Keratinocyte (primary cell): ENCODE measurements around the gene S100B. TPM values are rescaled to one million over a fixed set of nuclear protein-coding genes. Genes with fewer than 3 reads are reported as not detected.

ENCODE experiments used
- DNase-seq: peaks from one replicate; pipeline ENCODE4 v3.0.0-alpha.2; 2011; ENCODE audit warnings: low read depth, missing footprints, low spot score
- FAIRE-seq: peaks from 2 replicates; lab custom pipeline; 2011; peaks lifted over from hg19 to GRCh38; lab: Jason Lieb, UNC
- H2AFZ ChIP-seq: 2 replicates; pipeline ENCODE4 v1.6.0; 2012; ENCODE audit warnings: low read length, control low read depth, inconsistent platforms; ENCODE audit not compliant: control insufficient read depth
- H3K27ac ChIP-seq: 2 replicates; pipeline ENCODE4 v1.5.1; 2011; ENCODE audit warnings: low read length; ENCODE audit not compliant: control insufficient read depth, insufficient read depth
- H3K27me3 ChIP-seq: 3 replicates; pipeline ENCODE4 v1.6.0; 2011; ENCODE audit warnings: low read length; ENCODE audit not compliant: control insufficient read depth, insufficient read depth; ENCODE audit errors: extremely low read depth
- H3K36me3 ChIP-seq, 2 experiments: 2 replicates in 1 of 2; 3 replicates in 1 of 2; pipeline ENCODE4 v1.5.1; 2011; ENCODE audit warnings: low read length in 2 of 2, mild to moderate bottlenecking in 1 of 2; ENCODE audit not compliant: control insufficient read depth in 2 of 2, insufficient read depth in 2 of 2; ENCODE audit errors: extremely low read depth in 1 of 2
- H3K4me1 ChIP-seq: 3 replicates; pipeline ENCODE4 v1.5.1; 2011; ENCODE audit warnings: low read length; ENCODE audit not compliant: control insufficient read depth, insufficient read depth; ENCODE audit errors: extremely low read depth
- H3K4me2 ChIP-seq: 3 replicates; pipeline ENCODE4 v1.6.0; 2011; ENCODE audit warnings: low read depth, low read length; ENCODE audit not compliant: control insufficient read depth, insufficient read depth; ENCODE audit errors: extremely low read depth
- H3K4me3 ChIP-seq, 3 experiments: fragments of 200-600 bp in 1 of 3; sonication (generic) in 1 of 3; 2 replicates in 2 of 3; 3 replicates in 1 of 3; pipeline ENCODE4 v1.5.1; 2011 to 2016; ENCODE audit warnings: low read length in 3 of 3, mild to moderate bottlenecking in 3 of 3, control low read depth in 2 of 3, inconsistent platforms in 1 of 3, low read depth in 1 of 3, mixed read lengths in 1 of 3, mixed run types in 1 of 3, moderate library complexity in 1 of 3; ENCODE audit not compliant: control insufficient read depth in 2 of 3, insufficient read depth in 2 of 3; ENCODE audit errors: extremely low read depth in 1 of 3
- H3K79me2 ChIP-seq: 2 replicates; pipeline ENCODE4 v1.6.0; 2012; ENCODE audit warnings: low read length; ENCODE audit not compliant: control insufficient read depth, insufficient read depth
- H3K9ac ChIP-seq: 3 replicates; pipeline ENCODE4 v1.6.0; 2011; ENCODE audit warnings: low read length; ENCODE audit not compliant: control insufficient read depth, insufficient read depth; ENCODE audit errors: extremely low read depth
- H3K9me1 ChIP-seq: 3 replicates; pipeline ENCODE4 v1.6.0; 2011; ENCODE audit warnings: low read length; ENCODE audit not compliant: control insufficient read depth, insufficient read depth; ENCODE audit errors: extremely low read depth
- H3K9me3 ChIP-seq: 2 replicates; pipeline ENCODE4 v1.5.1; 2012; ENCODE audit warnings: low read depth, low read length; ENCODE audit not compliant: control insufficient read depth
- H4K20me1 ChIP-seq: 3 replicates; pipeline ENCODE4 v1.6.0; 2011; ENCODE audit warnings: low read length; ENCODE audit not compliant: control insufficient read depth, insufficient read depth; ENCODE audit errors: extremely low read depth
- CTCF ChIP-seq, 3 experiments: IDR thresholded peaks in 1 of 3; conservative IDR thresholded peaks in 1 of 3; optimal IDR thresholded peaks in 1 of 3; 2 replicates in 2 of 3; 3 replicates in 1 of 3; pipeline versions ENCODE3 to v1.5.1; 2011; ENCODE audit warnings: low read length in 3 of 3, mild to moderate bottlenecking in 3 of 3, moderate library complexity in 2 of 3, control low read depth in 1 of 3, inconsistent platforms in 1 of 3; ENCODE audit not compliant: insufficient read depth in 2 of 3; ENCODE audit errors: extremely low read depth in 1 of 3
- EZH2 ChIP-seq: IDR thresholded peaks from one replicate; pipeline ENCODE4 v1.6.1; 2012; ENCODE audit warnings: inconsistent platforms, mild to moderate bottlenecking, low read length, moderate library complexity
- dilution Hi-C: fragments of 300-500 bp; cut with MboI; formaldehyde crosslinking; loops from one replicate; pipeline ENCODE4 v1.7.0; 2020; ENCODE audit warnings: low sequenced_read_pairs; ENCODE audit not compliant: extremely low pct_ligation_motif_present
- polyA plus RNA-seq, 5 experiments: library from polyadenylated mRNA; depleted of rRNA in 3 of 5; stranded (reverse) in 3 of 5; stranded (forward) in 1 of 5; unstranded in 1 of 5; fragments of >200 nt; gene quantifications; 1 replicate in 1 of 5; 2 replicates in 3 of 5; 3 replicates in 1 of 5; pipeline versions ENCODE4 v1.2.1 to v1.2.3, GENCODE V29; 2011 to 2012; ENCODE audit warnings: missing spikeins in 2 of 5, low read depth in 1 of 5, low replicate concordance in 1 of 5

The S100B gene
- polyA plus RNA-seq, 1 donor (not counting 4 experiments of a cell fraction or from before 2014, with no cell fraction given): not detected

GRCh38 chr21:46645840-46646239, 41.0 kb upstream of the S100B start:
- H3K4me3 ChIP-seq: no peak overlapping the region
- H3K27me3 ChIP-seq: no peaks in the 10 kb centered on the region
- no peak overlapping the region for H2AFZ ChIP-seq
- H3K36me3 ChIP-seq: peaks cover 45 to 49% of the 10 kb centered on the region in 2 experiments
- H3K79me2 ChIP-seq: peaks cover 31% of the 10 kb centered on the region
- no peak overlapping the region for H3K4me2 ChIP-seq
- no peak for DNase-seq
- H4K20me1 ChIP-seq: peaks cover 4% of the 10 kb centered on the region
- no peaks in the 10 kb centered on the region for H3K9me3 ChIP-seq
- H3K9ac ChIP-seq: no peak overlapping the region
- no peak for FAIRE-seq
- TF ChIP-seq CTCF (optimal IDR thresholded peaks at IDR 0.05 in 1 of 3, IDR thresholded peaks at IDR 0.05 in 1 of 3, conservative IDR thresholded peaks at IDR 0.05 in 1 of 3; ENCODE audit: extremely low read depth in 1 of 3, insufficient read depth in 2 of 3, low read length in 3 of 3) (no peak), EZH2 (no peak)
- H3K27ac ChIP-seq: no peak overlapping the region
- dilution Hi-C loops: no loop called here
- H3K9me1 ChIP-seq: peaks cover 2% of the 10 kb centered on the region
- peaks cover 6% of the 10 kb centered on the region for H3K4me1 ChIP-seq

- no peak overlapping the region for H2AFZ ChIP-seq
- no peak overlapping the region for H3K4me2 ChIP-seq
- no peak for TF ChIP-seq EZH2
- no peak for TF ChIP-seq CTCF (optimal IDR thresholded peaks at IDR 0.05 in 1 of 3, IDR thresholded peaks at IDR 0.05 in 1 of 3, conservative IDR thresholded peaks at IDR 0.05 in 1 of 3; ENCODE audit: extremely low read depth in 1 of 3, insufficient read depth in 2 of 3, low read length in 3 of 3)
- no peak overlapping the region for H3K4me3 ChIP-seq
- no peaks in the 10 kb centered on the region for H3K27me3 ChIP-seq
- no peaks in the 10 kb centered on the region for H3K9me3 ChIP-seq
- H3K9ac ChIP-seq: no peak overlapping the region
- peaks cover 6% of the 10 kb centered on the region for H4K20me1 ChIP-seq
- H3K79me2 ChIP-seq: peaks cover 32% of the 10 kb centered on the region
- H3K27ac ChIP-seq: no peak overlapping the region
- H3K4me1 ChIP-seq: peaks cover 6% of the 10 kb centered on the region
- peaks cover 29 to 34% of the 10 kb centered on the region in 2 experiments for H3K36me3 ChIP-seq
- H3K9me1 ChIP-seq: no peaks in the 10 kb centered on the region
- FAIRE-seq (no peak), DNase-seq (no peak)
- dilution Hi-C loops: no loop called here
Measured at GRCh38 chr21:46643379-46644177, 38.7 kb upstream of the S100B start.
